ENCODE measurements around the gene UAP1L1.
"Not testable (repeated sequence)": the region's sequence is repeated elsewhere in the genome, so short reads cannot be mapped to it uniquely, and the experiment has no call there.

Gene UAP1L1

DNA sequence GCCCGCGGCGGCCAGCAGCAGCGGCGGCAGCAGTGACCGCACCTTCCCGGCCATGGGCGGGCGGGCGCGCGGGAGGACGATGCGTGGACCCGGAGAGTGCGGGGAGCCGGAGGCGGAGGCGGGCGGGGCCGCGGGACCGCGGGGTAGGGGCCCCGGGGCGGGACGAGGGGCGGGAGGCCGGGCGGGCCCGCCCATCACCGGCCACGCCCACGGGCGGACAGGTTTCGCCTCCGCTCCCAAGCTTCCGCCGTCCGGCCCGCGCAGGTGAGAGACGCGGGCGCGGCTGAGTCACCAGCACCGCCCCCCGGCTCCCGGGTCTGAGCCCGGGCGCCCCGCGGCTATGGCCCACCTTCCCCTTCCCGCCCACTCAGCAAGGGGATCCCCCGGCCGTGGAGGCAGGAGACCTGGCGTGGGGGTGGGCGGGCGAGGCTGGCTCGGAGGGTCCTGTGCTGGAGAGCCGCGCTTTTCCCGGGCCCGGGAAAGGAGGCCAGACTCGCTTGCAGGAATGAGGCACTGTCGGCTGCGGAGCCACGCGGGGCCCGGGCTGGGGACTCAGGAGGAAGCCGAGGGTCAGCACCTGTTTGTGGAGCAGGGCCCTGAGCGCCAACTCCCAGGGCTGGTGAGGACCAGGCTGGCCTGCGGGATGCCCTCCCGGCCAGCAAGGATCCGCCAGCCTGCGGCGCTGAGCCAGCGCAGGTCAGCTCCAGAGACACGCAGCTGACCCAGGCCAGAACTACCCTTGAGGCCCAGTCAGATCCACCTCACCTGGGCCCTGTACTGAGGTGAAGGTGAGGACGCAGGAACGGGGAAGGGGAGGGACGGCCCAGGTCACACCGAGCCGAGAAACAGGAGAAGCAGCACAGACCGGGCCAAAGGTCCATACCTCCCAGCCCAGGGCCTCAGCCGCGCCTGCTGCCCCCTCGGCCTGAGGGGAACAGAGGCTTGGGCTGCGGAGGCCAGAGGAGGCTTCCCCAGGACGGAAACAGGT lies 23.1 kb upstream of the UAP1L1 start, which contains the start of gene ENTPD2:
TSS of gene ENTPD2 (minus strand) at position 118 of the 988 bp plus-strand sequence. CDS start at position 54, 64 bp downstream.
- Histone ChIP-seq H3K4me3 (ENCODE audit: low read length) (no peak within 1 kb of the TSS), H3K27me3 (ENCODE audit: control insufficient read depth, insufficient read depth, low read length) (peaks cover 25% of the 10 kb centered on the region), H3K36me3 (ENCODE audit: control insufficient read depth, insufficient read depth, low read length) (no peaks in the 10 kb centered on the region), H3K9ac (ENCODE audit: low read length) (peak within 1 kb of the TSS; percentile 73), H3K4me1 (ENCODE audit: control insufficient read depth, insufficient read depth, low read length) (peaks cover 47% of the 10 kb centered on the region), H3K9me3 (ENCODE audit: control insufficient read depth, low read length) (no peaks in the 10 kb centered on the region)

- H3K9ac ChIP-seq (ENCODE audit: low read length) = peak overlapping the region; percentile 73
- H3K27me3 ChIP-seq (ENCODE audit: control insufficient read depth, insufficient read depth, low read length) = peaks cover 18% of the 10 kb centered on the region
- H3K4me1 ChIP-seq (ENCODE audit: control insufficient read depth, insufficient read depth, low read length) = peaks cover 44% of the 10 kb centered on the region
- H3K4me3 ChIP-seq (ENCODE audit: low read length) = no peak overlapping the region
- H3K36me3 ChIP-seq (ENCODE audit: control insufficient read depth, insufficient read depth, low read length) = no peaks in the 10 kb centered on the region
- H3K9me3 ChIP-seq (ENCODE audit: control insufficient read depth, low read length) = no peaks in the 10 kb centered on the region
These were observed 22.4 kb upstream of the UAP1L1 start for GRCh38 chr9:137054932-137055384.

DNA sequence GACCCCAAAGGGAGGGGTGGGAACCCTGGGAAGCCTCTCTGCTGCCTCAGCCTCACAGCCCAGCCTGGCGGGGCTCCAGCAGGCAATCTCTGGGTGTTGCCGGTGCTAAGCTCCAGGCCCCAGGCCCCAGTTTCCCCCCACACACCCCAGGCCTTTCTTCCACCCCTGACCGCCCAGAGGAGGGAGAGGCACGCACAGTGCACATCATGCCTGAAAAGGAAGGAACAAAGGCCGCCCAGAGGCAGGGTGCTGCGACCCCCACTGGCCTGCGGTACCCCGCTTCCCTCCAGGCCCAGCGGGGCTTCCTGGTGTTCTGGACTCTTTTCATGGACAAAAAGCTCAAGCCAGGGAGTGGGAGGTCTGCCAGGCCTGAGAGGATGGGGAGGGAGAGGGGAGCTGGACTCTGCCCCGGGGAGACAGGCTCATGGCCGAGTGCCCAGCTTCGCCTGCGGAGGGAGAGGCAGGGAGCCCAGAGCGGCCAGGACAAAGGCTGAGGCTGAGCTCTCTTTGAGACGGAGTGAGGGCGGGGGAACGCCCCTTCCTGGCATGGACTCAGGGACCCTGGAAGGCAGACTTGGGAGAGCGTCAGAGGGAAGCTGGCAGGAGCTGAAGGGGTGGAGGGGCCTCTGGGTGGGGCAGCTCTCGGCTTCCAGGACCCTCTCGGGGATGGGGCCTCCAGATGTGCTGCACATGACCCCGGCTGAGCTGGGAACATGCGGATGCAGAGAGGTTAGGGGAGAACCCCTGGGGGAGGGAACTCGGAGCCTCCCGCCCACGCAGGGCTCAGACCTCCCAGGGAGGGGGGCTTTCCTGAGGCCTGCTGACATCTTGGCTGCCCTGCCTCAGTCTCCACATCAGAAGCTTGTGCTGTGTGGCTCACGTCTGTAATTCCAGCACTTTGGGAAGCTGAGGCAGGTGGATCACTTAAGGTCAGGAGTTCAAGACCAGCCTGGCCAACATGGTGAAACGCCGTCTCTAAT lies 21.6 kb upstream of the UAP1L1 start:
- peaks cover 44% of the 10 kb centered on the region for H3K4me1 ChIP-seq (ENCODE audit: control insufficient read depth, insufficient read depth, low read length)
- H3K27me3 ChIP-seq (ENCODE audit: control insufficient read depth, insufficient read depth, low read length) = peaks cover 17% of the 10 kb centered on the region
- no peaks in the 10 kb centered on the region for H3K36me3 ChIP-seq (ENCODE audit: control insufficient read depth, insufficient read depth, low read length)
- no peaks in the 10 kb centered on the region for H3K9me3 ChIP-seq (ENCODE audit: control insufficient read depth, low read length)
- H3K4me3 ChIP-seq (ENCODE audit: low read length) = no peak overlapping the region
- peak overlapping the region; percentile 73 for H3K9ac ChIP-seq (ENCODE audit: low read length)

DNA sequence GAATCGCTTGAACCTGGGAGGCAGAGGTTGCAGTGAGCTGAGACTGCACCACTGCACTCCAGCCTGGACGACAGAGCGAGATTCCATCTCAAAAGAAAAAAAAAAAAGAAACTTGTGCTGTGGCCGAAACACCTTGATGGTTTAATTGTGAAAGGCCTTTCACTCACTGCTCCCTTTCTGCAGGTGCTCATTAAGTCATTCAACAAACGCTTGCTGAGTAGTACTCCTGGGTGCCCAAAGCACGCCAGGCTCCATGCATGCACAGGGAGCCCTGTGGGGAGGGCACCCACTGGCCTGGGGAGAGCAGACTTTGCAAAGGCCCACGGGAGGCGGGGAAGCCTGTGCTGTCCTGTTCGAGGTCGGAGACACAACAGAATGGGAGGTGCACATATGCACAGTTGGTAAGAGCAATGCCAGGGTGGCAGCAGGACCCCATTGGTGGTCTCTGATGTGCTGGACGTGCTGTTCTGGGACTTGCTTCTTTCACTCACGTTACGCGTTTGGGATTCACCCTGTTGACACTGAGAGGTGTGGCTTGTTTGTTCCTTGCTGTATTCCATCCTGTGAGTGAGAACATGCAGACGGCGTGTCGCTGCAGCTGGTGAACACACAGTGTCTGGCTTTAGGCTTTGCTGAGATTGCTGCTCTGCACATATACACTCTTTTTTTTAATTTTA lies 20.4 kb upstream of the UAP1L1 start:
- Histone ChIP-seq H3K4me1 (ENCODE audit: control insufficient read depth, insufficient read depth, low read length) (peaks cover 44% of the 10 kb centered on the region), H3K4me3 (ENCODE audit: low read length) (no peak overlapping the region)

GRCh38 chr9:137057545-137057944 lies 19.8 kb upstream of the UAP1L1 start:
- no peak overlapping the region for H3K9ac ChIP-seq (ENCODE audit: low read length)
- H3K4me1 ChIP-seq (ENCODE audit: control insufficient read depth, insufficient read depth, low read length) = peaks cover 44% of the 10 kb centered on the region
- H3K4me3 ChIP-seq (ENCODE audit: low read length) = no peak overlapping the region
- peaks cover 12% of the 10 kb centered on the region for H3K27me3 ChIP-seq (ENCODE audit: control insufficient read depth, insufficient read depth, low read length)
- no peaks in the 10 kb centered on the region for H3K36me3 ChIP-seq (ENCODE audit: control insufficient read depth, insufficient read depth, low read length)
- no peaks in the 10 kb centered on the region for H3K9me3 ChIP-seq (ENCODE audit: control insufficient read depth, low read length)

More for the DNA sequence above, 20.4 kb upstream of the UAP1L1 start:
- no peak overlapping the region for H3K9ac ChIP-seq (ENCODE audit: low read length)
- peaks cover 17% of the 10 kb centered on the region for H3K27me3 ChIP-seq (ENCODE audit: control insufficient read depth, insufficient read depth, low read length)
- H3K9me3 ChIP-seq (ENCODE audit: control insufficient read depth, low read length) = no peaks in the 10 kb centered on the region
- H3K36me3 ChIP-seq (ENCODE audit: control insufficient read depth, insufficient read depth, low read length) = no peaks in the 10 kb centered on the region

GRCh38 chr9:137058521-137059234 lies 18.6 kb upstream of the UAP1L1 start:
- H3K36me3 ChIP-seq (ENCODE audit: control insufficient read depth, insufficient read depth, low read length) = no peaks in the 10 kb centered on the region
- no peaks in the 10 kb centered on the region for H3K9me3 ChIP-seq (ENCODE audit: control insufficient read depth, low read length)
- no peak overlapping the region for H3K4me3 ChIP-seq (ENCODE audit: low read length)
- H3K9ac ChIP-seq (ENCODE audit: low read length) = no peak overlapping the region
- peaks cover 36% of the 10 kb centered on the region for H3K4me1 ChIP-seq (ENCODE audit: control insufficient read depth, insufficient read depth, low read length)
- H3K27me3 ChIP-seq (ENCODE audit: control insufficient read depth, insufficient read depth, low read length) = peaks cover 4% of the 10 kb centered on the region

DNA sequence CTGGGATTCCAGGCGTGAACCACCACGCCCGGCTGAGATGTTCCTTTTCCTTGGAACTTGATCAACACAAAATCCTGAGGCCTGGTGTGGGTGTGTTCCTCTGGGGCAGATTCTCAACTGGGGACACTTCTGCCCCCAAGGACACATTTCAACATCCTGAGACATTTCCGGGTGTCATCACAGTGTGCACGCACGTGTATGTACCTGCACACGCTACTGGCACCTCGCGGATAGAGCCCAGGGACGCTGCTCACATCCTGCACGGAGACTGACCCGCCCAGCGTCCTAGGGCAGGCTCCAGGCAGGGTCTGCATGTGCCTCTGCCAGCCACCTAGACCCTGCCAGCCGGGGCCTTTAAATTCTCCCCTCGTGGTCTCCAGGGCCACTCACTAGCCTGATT lies 14.9 kb upstream of the UAP1L1 start:
- H3K9ac ChIP-seq (ENCODE audit: low read length) = no peak overlapping the region
- H3K9me3 ChIP-seq (ENCODE audit: control insufficient read depth, low read length) = no peaks in the 10 kb centered on the region
- peaks cover 17% of the 10 kb centered on the region for H3K4me1 ChIP-seq (ENCODE audit: control insufficient read depth, insufficient read depth, low read length)
- no peaks in the 10 kb centered on the region for H3K36me3 ChIP-seq (ENCODE audit: control insufficient read depth, insufficient read depth, low read length)
- H3K4me3 ChIP-seq (ENCODE audit: low read length) = no peak overlapping the region
- no peaks in the 10 kb centered on the region for H3K27me3 ChIP-seq (ENCODE audit: control insufficient read depth, insufficient read depth, low read length)

GRCh38 chr9:137062798-137063197 lies 14.5 kb upstream of the UAP1L1 start:
- H3K27me3 ChIP-seq (ENCODE audit: control insufficient read depth, insufficient read depth, low read length); H3K9ac ChIP-seq (ENCODE audit: low read length): not testable (repeated sequence)

GRCh38 chr9:137063311-137064026 lies 13.8 kb upstream of the UAP1L1 start:
- no peaks in the 10 kb centered on the region for H3K9me3 ChIP-seq (ENCODE audit: control insufficient read depth, low read length)
- no peak overlapping the region for H3K9ac ChIP-seq (ENCODE audit: low read length)
- H3K4me1 ChIP-seq (ENCODE audit: control insufficient read depth, insufficient read depth, low read length) = peaks cover 21% of the 10 kb centered on the region
- H3K27me3 ChIP-seq (ENCODE audit: control insufficient read depth, insufficient read depth, low read length) = peaks cover 6% of the 10 kb centered on the region
- no peak overlapping the region for H3K4me3 ChIP-seq (ENCODE audit: low read length)
- H3K36me3 ChIP-seq (ENCODE audit: control insufficient read depth, insufficient read depth, low read length) = no peaks in the 10 kb centered on the region

More at GRCh38 chr9:137062798-137063197, 14.5 kb upstream of the UAP1L1 start:
- not testable (repeated sequence) for H3K4me3 ChIP-seq (ENCODE audit: low read length); H3K36me3 ChIP-seq (ENCODE audit: control insufficient read depth, insufficient read depth, low read length); H3K9me3 ChIP-seq (ENCODE audit: control insufficient read depth, low read length)
- peaks cover 15% of the 10 kb centered on the region for H3K4me1 ChIP-seq (ENCODE audit: control insufficient read depth, insufficient read depth, low read length)

DNA sequence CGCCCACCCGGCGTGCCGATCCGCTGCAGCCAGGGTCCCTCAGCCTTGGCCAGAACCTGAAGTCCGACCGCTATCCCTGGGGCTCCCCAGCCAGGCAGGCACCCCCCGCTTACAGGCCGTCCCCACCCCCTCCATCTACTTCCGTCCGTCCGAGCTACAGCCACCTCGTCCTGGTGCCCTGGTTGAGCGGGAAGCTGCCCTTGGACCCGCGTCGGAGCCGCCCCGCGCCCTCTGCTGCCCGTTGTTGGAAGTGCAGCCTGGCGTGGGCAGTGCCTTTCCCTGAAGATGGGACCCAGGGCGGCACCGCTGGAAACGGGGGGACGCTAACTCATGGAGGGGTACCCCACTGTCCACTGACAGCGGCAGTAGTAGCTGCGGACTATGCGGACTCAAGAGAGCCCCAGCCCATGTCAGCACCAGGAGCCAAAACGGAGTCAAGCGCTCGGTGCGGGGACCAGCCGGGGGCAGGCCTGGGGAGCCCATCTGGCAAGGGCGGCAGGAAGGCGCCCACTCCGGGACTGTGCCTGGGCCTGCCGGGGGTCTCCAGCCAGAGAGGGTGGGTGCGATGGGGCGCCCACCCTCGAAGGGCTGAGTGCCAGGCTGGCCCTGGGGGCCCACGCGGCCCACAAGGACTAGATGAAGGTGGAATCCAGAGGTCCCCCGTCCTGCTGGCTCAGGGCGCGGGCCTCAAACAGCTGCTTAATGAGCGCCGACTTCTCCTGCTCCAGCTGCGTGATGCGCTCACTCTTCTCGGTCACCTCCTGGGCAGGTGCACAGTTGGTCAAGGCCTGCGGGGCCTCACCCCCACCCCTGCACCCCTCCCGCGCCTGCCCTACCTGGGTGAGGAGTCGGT lies 13.1 kb upstream of the UAP1L1 start:
- no peak overlapping the region for H3K4me3 ChIP-seq (ENCODE audit: low read length)
- peaks cover 29% of the 10 kb centered on the region for H3K4me1 ChIP-seq (ENCODE audit: control insufficient read depth, insufficient read depth, low read length)
- H3K9ac ChIP-seq (ENCODE audit: low read length) = no peak overlapping the region
- peaks cover 9% of the 10 kb centered on the region for H3K27me3 ChIP-seq (ENCODE audit: control insufficient read depth, insufficient read depth, low read length)
- H3K9me3 ChIP-seq (ENCODE audit: control insufficient read depth, low read length) = no peaks in the 10 kb centered on the region
- no peaks in the 10 kb centered on the region for H3K36me3 ChIP-seq (ENCODE audit: control insufficient read depth, insufficient read depth, low read length)
